Stimulated activated naive CD4-positive, alpha-beta T cell (primary cell): ENCODE measurements around the gene DTNB.

Experiments
- DNase-seq, 6 experiments: peaks; one replicate each; lab custom pipeline; 2025; lab: John Stamatoyannopoulos, UW

The DTNB gene

GRCh38 chr2:25341011-25341727 lies 332.2 kb downstream of the DTNB start:
- DNase-seq, result peak in 2 of 6 experiments; percentile 23 to 25

DNA sequence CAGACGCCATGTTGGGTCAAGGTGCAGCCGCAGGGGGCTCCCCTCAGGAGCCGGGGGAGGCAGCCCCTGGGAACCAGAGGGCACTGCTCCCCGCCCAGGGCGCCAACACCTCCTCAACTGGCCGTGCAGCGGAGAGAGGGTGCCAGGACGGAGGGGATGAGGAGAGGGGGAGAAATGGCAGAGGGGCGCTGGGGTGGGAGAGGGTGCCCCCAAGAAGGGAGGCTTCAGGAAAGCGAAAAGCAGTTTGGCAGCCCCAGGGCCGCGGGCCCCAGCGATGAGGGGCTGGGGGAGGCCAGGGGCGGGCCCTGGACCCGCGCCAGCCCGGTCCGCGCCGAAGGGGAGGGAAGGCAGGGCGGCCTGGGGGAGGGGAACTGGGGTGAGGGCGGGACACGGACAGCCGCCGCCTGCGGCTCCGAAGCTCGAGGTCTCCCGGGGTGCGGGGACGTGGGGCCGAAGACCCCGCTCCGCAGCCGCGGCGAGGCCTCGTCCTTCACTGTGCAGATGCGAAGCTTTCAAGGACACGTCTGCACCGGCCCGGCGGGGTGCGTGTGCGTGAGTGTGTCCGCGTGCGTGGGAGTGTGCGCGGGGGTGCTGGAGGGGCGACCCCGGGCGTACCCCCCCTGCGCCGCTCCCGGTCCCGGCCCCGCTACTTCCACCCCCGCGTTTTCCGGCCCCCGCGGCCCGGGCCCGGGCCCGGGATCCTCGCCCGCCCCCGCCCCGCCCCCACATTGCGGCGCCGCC lies 333.0 kb downstream of the DTNB start:
- DNase-seq, result peak in 4 of 6 experiments; percentile 20 to 44 (median 34)

DNA sequence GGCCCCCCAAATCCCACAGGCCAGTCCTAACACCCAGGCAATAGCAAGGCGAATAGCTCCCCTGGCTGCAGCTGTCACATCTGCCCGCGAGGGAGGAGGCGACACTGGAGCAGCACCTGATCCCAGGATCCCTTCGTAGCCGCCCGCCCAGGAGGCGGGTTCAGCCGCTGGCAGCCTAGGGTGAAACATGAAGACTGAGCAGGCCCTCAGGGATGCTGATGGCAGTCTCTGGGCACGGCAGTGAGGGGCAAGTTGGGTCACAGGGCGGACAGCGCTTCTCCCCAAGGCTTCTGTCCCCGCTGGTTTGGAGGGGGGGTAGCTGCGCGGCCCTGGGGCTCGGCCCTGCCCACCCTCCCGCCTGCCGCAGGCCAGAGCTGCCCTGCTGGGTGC lies 333.6 kb downstream of the DTNB start:
- DNase-seq, result peak in 5 of 6 experiments; percentile 10 to 36 (median 24)

GRCh38 chr2:25339211-25339674 lies 334.1 kb downstream of the DTNB start:
- no peak for DNase-seq

DNA sequence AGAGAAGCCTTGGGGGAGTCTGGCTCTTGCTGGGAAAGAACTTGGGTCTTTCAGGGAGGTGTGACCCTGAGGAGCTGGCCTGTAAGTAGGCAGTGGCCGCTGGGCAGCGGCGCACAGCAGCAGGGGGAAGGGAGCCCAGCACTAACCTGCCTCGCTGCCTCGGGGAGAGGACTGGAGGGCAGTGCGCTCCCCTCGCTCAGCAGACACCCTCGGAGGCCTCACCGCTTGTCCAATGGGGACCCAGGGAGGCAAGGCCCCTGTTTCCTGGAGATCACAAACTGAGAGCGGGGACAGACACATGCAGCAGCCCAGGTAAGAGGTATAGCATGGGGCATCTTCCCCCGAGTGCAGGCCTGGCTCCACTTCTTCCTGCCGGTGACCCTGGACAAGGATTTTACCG lies 335.0 kb downstream of the DTNB start:
- no peak for DNase-seq

GRCh38 chr2:25337891-25338290 lies 335.5 kb downstream of the DTNB start:
- DNase-seq, result no peak

- peak in 4 of 6 experiments; percentile 14 to 57 (median 31) for DNase-seq
Measured at GRCh38 chr2:25337276-25337675, 336.1 kb downstream of the DTNB start.

DNA sequence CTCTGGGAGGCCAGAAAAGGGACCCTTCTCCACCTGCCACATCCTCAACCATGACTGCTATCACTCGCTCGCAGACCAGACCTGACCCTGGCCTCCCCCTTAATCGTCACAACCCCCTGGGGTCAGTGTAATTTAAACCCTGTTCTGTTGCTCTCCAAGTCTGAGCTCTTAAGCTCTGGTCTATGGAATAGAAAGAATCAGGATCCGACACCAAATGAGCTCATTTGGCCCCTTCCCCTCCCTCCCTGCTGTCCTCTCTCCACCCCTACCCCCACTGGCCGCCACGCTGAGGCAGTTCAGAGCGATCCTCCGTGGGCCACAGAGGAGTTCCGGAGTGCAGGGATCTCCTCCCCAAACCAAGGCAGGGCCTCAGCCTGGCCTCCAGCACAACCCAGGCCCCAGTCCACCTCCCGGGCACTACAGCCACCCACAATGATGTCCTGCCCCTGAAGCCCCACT lies 337.0 kb downstream of the DTNB start:
- DNase-seq, result no peak

GRCh38 chr2:25335971-25336370 lies 337.4 kb downstream of the DTNB start:
- DNase-seq, result no peak

DNA sequence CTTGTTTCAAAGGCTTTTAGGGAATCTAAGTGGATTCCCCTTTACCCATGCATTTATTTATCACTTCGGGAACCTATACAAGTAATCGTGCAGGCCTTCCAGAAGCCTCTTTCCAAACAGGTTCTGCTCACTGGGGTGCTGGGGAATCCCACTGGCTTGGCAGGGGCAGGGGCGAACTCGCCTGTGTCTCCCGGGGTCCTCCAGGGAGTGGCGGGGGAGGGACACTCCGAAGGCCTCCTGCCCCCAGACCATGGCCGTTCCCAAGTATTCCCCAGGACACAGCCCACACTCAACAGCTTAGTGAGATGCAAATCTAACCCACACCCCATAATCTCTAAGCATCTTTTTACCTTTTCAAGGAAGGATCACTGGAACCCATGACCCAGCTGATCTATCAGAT lies 338.2 kb downstream of the DTNB start:
- no peak for DNase-seq

GRCh38 chr2:25334482-25334881 lies 338.9 kb downstream of the DTNB start:
- no peak for DNase-seq

DNA sequence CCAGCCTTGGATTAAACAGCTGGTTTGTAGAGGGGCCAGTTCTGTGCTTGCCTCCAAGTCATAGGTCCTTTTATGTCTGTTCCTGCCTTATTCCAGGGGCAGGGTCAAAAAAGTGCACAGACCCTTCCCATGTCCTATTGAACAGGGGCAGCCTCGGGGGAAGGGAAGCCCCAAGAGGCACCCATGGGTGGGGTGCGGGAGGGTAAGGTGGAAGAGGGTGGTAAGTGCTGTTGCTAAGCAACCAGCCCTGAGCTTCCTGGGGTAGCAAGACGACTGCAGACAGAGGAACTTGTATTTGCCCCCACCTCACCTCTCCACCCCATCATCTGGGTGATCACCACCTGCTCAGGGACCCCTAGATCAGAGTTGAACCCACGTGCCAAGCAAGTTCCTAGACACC lies 339.4 kb downstream of the DTNB start:
- peak in 4 of 6 experiments; percentile 15 to 46 (median 26) for DNase-seq

DNA sequence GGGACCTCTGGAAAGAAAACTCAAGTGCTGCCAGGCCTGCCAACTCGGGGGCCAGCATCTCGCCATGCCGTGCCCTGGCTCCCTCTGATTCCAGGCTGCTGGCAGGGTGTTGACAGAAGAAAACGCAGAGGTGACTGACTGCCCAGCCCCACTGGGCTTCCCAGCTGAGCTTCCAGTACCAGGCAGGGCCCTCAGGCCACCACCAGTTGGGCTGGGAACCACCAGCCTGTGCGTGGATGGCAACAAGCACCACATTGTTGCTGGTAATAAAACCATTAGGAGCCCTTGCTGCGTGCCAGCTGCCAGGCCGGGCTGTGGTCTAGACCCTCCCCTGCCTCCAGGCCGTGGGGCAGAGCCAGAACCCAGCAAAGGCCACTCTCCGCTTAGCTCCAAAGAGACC lies 340.8 kb downstream of the DTNB start:
- DNase-seq, result no peak

DNA sequence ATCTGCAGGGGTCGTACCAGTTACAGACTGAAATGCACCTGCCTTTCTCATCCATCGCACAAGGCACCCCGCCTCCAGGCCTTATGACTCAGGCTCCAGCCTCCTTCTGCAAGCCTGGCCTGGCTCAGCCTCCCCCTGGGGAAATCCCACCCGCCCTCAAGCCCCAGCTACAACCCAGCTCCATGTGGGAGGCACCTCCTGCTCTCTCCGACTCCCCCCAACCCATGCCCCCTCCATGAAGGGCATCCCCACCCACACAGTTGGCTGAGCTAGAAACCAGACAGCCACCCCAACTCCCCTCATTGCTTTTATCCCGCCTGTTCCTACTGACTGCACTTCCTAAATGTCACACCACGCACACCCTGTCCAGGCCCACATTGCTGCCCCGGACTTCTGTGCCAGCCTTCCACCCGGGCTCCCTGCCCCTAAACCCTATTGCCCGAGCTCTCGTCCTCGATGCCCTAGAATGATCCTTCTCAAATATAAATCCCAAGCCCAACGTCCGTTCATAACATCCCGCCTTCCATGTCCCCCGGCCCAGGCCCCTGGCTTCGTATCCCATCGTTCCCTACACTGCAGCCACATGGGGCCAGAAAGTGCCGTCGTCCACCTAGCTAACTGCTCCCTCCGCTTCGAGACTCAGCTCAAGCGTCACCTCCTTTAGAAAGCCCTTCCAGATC lies 341.6 kb downstream of the DTNB start:
- no peak for DNase-seq

DNA sequence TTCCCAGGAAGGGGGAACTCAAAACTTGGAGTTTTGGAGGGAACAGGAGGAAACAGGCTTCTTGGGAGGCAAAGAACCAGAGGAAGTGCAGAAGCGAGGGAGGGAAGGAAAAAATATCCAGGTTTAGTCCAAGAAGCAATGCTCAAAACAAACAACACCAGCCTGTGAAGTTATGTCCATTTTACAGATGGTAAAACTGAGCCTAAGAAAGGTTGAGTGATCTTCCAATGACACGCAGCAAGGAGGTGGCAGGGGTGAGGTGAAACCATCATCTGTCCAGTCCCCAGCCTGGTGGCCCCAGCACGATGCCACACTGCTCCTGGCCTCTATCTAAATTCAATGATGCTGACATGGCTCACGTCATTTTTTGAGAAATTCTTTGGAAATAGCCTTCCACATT lies 342.4 kb downstream of the DTNB start:
- no peak for DNase-seq

DNA sequence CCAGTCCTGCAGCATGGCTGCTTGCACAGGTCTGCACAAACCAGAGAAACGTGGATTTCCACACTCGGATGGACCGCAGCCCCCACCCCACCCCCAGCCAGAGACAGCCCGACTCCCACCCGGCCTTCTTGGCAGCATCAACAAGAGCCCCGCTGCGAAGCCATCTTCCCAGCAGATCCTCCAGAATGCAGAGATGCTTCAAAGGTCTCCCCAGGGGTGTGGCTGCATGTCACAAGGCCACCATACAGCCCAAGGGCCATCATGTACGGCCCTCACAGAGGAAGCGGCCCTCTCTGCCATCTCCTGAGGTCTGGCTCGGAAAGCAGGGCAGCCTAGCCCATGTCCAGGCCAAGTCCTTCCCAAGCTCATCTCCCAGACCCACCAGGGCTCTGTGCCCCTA lies 343.1 kb downstream of the DTNB start:
- DNase-seq, result no peak

DNA sequence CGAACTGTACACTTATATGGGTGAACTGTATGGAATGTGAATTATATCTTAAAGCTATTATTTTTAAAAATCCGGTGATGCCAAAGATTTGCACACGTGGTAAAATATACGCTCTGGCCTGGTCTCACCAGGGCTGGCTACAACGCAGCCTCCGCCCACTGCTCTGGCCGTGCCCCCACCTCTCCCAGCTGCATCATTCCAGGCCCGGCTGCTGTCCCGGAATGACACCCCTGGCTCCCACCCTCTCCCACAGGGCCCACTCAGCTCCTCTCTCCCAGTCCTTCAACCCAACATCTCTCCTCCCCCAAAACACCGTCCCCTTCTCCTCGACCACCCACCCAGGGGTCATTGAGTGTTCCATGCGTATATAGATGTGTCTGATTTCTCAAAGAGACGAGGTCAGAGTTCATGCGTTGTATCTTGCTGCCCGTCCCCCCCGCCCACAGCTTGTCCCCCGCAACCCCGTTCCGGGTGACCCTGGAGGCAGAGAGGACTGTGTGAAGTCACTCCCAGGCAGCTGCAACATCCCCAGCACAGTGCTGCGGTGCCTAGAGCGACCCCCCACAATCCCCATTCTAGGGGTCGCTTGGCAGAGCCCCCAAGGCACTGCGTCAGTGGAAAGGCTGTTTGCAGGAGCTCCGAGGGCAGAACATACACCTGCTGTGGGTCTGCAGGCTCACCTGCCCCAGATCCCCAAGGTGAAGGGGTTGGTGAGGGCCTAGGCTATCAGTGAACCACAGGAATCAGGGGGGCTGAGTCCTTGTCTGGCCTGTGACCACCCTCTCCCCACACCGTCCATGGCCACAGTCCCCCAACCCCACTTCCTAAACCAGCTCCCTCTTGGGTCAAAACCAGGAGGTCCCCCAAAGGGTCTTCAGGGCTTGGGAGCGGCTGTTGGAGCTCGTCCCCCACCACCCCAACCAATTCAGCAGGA lies 345.0 kb downstream of the DTNB start:
- DNase-seq, result no peak
